ENCODE measurements around the gene USP15. TPM values are rescaled to one million over a fixed set of nuclear protein-coding genes. Genes with fewer than 3 reads are reported as not detected.

Gene USP15
- total RNA-seq, result 32.0 and 35.1 TPM in 2 replicates

GRCh38 chr12:62259993-62260732 lies at the start of gene USP15:
Gene USP15 (plus strand): TSS chr12:62260404. CDS start chr12:62260415, 11 bp downstream.
- DNase-seq (ENCODE audit: extremely low read depth, low read depth, low spot score), result peak; percentile 60

GRCh38 chr12:62210422-62210821 lies 49.8 kb upstream of the USP15 start:
- DNase-seq (ENCODE audit: extremely low read depth, low read depth, low spot score), result no peak

DNA sequence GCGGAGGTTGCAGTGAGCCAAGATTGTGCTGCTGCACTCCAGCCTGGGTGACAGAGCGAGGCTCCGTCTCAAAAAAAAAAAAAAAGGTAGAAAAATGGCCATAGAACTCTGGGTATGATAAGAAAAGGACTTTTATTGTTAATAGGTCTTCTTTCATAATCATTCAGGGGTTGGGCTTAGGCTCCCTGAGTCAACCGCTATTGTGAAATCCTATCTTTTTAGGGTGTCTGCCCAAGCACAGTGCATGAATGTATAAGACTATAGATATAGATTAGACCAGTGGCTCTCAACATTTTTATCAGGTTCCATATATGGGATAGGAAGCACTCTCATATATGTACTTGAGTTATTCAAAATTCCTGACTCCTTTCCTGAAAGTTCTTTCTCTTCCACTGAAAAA lies 48.7 kb upstream of the USP15 start:
- no peak for DNase-seq (ENCODE audit: extremely low read depth, low read depth, low spot score)

DNA sequence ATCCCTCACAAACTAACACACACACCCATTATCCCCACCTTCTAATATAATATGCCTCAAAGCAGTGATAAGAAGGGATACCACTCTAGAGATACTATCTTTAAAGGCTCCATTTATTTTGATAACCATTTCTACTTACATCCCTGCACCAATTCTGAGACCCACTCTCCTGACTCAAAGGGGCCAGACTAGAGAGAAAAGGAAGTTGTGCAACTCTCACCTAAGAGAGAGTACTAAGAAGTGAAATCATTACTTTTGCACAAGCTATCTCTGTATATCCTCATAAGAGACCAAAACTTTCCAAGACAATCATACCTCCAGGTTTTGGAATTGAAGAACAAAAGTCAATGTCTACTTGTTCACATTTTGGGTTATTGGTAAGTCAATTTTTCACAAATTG lies 45.4 kb upstream of the USP15 start:
- DNase-seq (ENCODE audit: extremely low read depth, low read depth, low spot score), result no peak

- DNase-seq (ENCODE audit: extremely low read depth, low read depth, low spot score), result no peak
Observed at GRCh38 chr12:62215506-62215905, 44.7 kb upstream of the USP15 start.

GRCh38 chr12:62217466-62218194 lies 42.6 kb upstream of the USP15 start:
- DNase-seq (ENCODE audit: extremely low read depth, low read depth, low spot score), result no peak

DNA sequence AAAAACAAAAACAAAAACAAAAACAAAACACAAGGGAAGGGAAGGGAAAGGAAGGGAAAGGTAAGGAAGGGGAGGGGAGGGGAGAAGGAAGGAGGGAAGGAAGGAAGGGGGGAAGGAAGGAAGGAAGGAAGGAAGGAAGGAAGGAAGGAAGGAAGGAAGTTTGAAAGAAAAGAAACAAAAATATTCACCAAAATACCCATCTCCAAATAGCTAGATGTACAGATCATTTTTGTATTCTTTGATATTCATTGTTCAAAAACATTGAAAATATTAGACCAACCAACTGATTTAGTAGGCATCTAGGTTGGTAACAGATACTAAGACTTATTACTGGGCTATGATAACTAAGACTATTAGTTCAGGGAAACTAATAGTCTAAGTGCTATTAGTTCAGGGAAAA lies 39.1 kb upstream of the USP15 start:
- DNase-seq (ENCODE audit: extremely low read depth, low read depth, low spot score), result no peak

GRCh38 chr12:62224601-62225000 lies 35.6 kb upstream of the USP15 start:
- no peak for DNase-seq (ENCODE audit: extremely low read depth, low read depth, low spot score)

GRCh38 chr12:62227091-62227490 lies 33.1 kb upstream of the USP15 start:
- DNase-seq (ENCODE audit: extremely low read depth, low read depth, low spot score), result no peak

- DNase-seq (ENCODE audit: extremely low read depth, low read depth, low spot score), result no peak
Observed at GRCh38 chr12:62230652-62231051, 29.6 kb upstream of the USP15 start.

DNA sequence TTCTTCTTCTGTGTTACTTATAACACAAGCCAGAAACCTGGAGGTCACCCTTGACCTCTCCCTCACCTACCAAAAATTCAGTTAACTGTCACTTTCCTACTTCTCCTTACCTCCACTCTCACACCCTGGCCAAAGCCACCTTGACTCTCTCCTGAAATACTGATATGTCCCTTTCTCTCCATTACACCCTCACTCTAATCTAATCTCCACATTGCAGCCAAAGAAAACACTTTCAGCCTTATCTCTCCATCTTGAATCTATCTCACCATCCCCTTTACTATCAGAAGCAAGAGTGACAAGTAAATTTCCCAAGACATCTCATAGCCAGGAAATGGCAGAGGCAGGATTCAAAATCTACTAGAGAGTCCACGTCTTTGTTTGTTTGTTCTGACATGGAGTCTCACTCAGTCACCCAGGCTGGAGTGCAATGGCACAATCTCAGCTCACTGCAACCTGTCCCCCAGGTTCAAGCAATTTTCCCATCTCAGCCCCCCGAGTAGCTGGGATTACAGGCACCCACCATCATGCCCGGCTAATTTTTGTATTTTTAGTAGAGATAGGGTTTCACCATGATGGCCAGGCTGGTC lies 28.0 kb upstream of the USP15 start:
- DNase-seq (ENCODE audit: extremely low read depth, low read depth, low spot score), result no peak

- no peak for DNase-seq (ENCODE audit: extremely low read depth, low read depth, low spot score)
Observed at GRCh38 chr12:62233805-62234204, 26.4 kb upstream of the USP15 start.

GRCh38 chr12:62239571-62239970 lies 20.6 kb upstream of the USP15 start:
- no peak for DNase-seq (ENCODE audit: extremely low read depth, low read depth, low spot score)

DNA sequence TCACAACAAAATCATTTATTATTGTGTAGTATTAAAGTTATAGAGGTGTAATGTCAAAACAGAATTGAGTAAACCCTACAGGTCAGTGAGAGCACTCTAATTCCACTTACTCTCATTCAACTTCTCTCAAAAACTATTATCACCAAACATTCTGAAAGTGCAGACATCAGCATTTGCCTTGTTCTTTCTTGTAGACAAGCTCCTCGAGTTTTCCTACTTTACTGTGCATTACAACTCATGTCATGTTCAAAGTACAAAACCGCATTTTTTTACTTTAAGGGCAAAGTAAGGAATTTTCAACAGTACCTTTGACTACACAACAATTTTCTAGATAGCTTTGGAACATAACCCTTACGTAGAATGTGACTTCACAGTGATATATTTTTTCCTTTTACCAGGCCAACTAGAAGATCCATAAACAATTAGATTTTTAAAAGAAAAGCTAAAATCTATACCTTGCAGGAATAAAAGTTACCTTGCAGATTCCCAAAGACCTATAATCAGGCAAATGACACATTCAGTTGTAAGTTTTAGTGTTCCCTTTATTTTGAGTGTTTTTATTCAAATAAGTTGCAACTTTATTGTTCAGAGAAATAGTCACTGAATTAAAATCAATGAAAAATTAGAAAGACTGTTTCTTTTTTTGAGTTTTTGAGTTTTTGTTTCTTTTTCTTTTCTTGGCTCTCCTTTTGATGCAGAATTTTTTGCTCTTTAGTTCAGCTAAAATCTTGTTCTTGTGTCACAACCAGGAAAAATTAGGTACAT lies 12.7 kb upstream of the USP15 start:
- DNase-seq (ENCODE audit: extremely low read depth, low read depth, low spot score), result no peak

GRCh38 chr12:62248873-62249272 lies 11.3 kb upstream of the USP15 start:
- no peak for DNase-seq (ENCODE audit: extremely low read depth, low read depth, low spot score)

GRCh38 chr12:62249419-62249818 lies 10.8 kb upstream of the USP15 start:
- DNase-seq (ENCODE audit: extremely low read depth, low read depth, low spot score), result no peak

- DNase-seq (ENCODE audit: extremely low read depth, low read depth, low spot score), result no peak
Observed at GRCh38 chr12:62250671-62251608, 9.3 kb upstream of the USP15 start.

DNA sequence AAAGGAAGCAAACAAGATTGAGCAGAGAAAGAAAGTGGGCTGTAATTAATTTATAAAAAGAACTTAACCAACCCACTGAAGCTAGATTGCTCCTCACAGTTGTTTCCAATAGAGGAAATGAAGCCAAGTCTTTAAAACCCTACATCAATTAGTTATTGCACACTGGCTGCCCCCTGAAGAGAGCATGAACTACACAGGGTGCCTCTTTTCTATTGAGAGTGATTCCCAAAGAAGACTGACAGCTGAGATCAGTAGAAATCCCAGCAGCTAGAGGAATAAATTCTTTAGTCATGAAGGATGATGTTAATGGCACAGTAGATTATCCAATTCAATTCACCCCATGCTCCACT lies 8.6 kb upstream of the USP15 start:
- no peak for DNase-seq (ENCODE audit: extremely low read depth, low read depth, low spot score)

DNA sequence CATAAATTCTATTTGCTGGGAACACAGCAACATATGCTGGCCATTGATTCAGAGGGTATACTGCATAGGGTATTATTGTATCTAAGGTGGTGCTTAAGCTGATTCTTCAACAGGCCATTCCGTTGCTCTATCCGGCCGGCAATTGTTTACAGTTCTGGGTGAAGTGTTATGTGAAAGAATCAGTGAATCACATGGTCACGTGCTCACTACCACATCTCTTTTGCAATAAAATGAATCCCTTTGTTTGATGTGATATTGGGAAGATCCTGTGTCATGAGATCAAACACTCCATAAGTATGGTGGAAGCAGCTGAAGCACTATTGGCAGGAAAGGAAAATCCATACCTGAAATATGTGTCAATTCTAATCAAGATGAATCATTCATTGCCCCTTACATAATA lies 7.6 kb upstream of the USP15 start:
- DNase-seq (ENCODE audit: extremely low read depth, low read depth, low spot score), result no peak

DNA sequence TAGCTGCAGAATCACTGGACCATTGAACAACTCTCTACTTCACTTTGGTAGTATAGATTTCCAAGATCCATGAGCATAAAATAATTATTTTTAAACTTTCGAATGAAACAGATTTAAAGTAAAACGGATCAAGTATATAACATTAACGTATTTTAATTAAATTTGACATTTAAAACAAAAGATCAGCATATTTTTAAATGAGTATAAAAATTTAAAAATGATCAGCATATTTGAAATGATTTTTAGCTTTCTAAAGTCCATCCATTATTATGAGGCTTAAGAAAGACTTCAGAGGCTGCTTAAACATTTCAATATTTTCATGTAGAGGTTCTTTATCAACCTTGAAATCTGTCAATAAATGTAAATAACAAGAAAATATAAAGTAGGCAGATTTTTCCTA lies 5.2 kb upstream of the USP15 start:
- DNase-seq (ENCODE audit: extremely low read depth, low read depth, low spot score), result no peak

Data from glomerular endothelial cell (primary cell).